ES-I3 (cell line): Measurements from ENCODE around the gene VAC14.
"Not testable (repeated sequence)": the region's sequence is repeated elsewhere in the genome, so short reads cannot be mapped to it uniquely, and the experiment has no call there.

Experiments
- H3K36me3 ChIP-seq: 2 replicates; pipeline ENCODE4 v1.6.1; 2013; ENCODE audit warnings: mild to moderate bottlenecking, low read length, control low read depth, moderate library complexity; ENCODE audit not compliant: insufficient read depth
- H3K4me1 ChIP-seq: 2 replicates; pipeline ENCODE4 v1.6.1; 2013; ENCODE audit warnings: mild to moderate bottlenecking, control low read depth, low read length; ENCODE audit not compliant: insufficient read depth
- H3K9ac ChIP-seq: 2 replicates; pipeline ENCODE4 v1.6.1; 2013; ENCODE audit warnings: low read depth, mild to moderate bottlenecking, low read length, moderate library complexity
- H3K9me3 ChIP-seq: 2 replicates; pipeline ENCODE4 v1.6.1; 2013; ENCODE audit warnings: mild to moderate bottlenecking, low read length, moderate library complexity; ENCODE audit not compliant: control insufficient read depth, insufficient read depth

The VAC14 gene

GRCh38 chr16:70647441-70648359 lies 153.3 kb downstream of the VAC14 start:
- no peak overlapping the region for H3K9ac ChIP-seq

GRCh38 chr16:70646260-70647241 lies 154.4 kb downstream of the VAC14 start, which contains the start of gene IL34:
Gene IL34, plus strand, starts transcription at chr16:70646559. Its CDS starts 389 bp downstream, at chr16:70646948.
- peaks cover 4% of the 10 kb centered on the region; the same call in 1 of the 2 replicates for H3K4me1 ChIP-seq
- no peaks in the 10 kb centered on the region for H3K9me3 ChIP-seq
- H3K36me3 ChIP-seq = no peaks in the 10 kb centered on the region
- no peak within 1 kb of the TSS for H3K9ac ChIP-seq

More at GRCh38 chr16:70647441-70648359, 153.3 kb downstream of the VAC14 start:
- Histone ChIP-seq H3K9me3 (no peaks in the 10 kb centered on the region), H3K4me1 (peaks cover 4% of the 10 kb centered on the region; the same call in 1 of the 2 replicates), H3K36me3 (no peaks in the 10 kb centered on the region)

- H3K36me3 ChIP-seq = no peaks in the 10 kb centered on the region
- H3K4me1 ChIP-seq = no peaks in the 10 kb centered on the region
- H3K9me3 ChIP-seq = no peaks in the 10 kb centered on the region
- no peak overlapping the region for H3K9ac ChIP-seq
Measured at GRCh38 chr16:70644763-70645597, 156.0 kb downstream of the VAC14 start.

- not testable (repeated sequence) for H3K4me1 ChIP-seq, H3K9ac ChIP-seq, H3K9me3 ChIP-seq, H3K36me3 ChIP-seq
Measured at GRCh38 chr16:70643264-70643663, 157.7 kb downstream of the VAC14 start.

- Histone ChIP-seq H3K36me3 (no peaks in the 10 kb centered on the region), H3K4me1 (peaks cover 9% of the 10 kb centered on the region; the same call in 1 of the 2 replicates), H3K9ac (no peak overlapping the region), H3K9me3 (no peaks in the 10 kb centered on the region)
Measured at GRCh38 chr16:70642633-70643032, 158.3 kb downstream of the VAC14 start.

- Histone ChIP-seq H3K4me1 (peaks cover 18% of the 10 kb centered on the region), H3K36me3 (no peaks in the 10 kb centered on the region), H3K9me3 (no peaks in the 10 kb centered on the region), H3K9ac (no peak overlapping the region)
Measured at GRCh38 chr16:70638814-70639792, 161.9 kb downstream of the VAC14 start.
